ENCODE results near the gene WSCD2. TPM values are rescaled to one million over a fixed set of nuclear protein-coding genes. Genes with fewer than 3 reads are reported as not detected.

WSCD2 gene
- total RNA-seq, 6 experiments from 2014 or later: not detected

DNA sequence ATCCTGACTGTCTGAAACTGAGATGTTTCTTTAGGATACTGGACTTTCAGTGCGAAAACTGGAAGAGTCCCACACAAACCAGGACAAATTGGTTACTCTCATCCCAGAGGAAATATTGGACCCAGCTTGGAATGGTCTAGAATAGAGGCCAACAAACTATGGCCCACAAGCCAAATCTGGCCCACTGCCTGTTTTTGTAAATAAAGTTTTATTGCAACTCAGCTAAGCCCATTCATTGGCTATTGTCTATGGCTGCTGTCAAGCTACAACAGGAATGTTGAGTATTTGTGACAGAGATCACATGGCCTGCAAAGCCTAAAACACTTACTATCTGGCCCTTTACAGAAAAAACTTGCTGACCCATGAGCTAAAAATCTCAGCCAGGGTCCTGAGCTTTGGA lies 6.5 kb downstream of the WSCD2 start:
- Mint-ChIP-seq H3K9me3 (peaks cover 62% of the 10 kb centered on the region), H3K4me3 (no peak overlapping the region), H3K27ac (no peak overlapping the region), H3K4me1 (ENCODE audit: low read depth) (no peaks in the 10 kb centered on the region), H3K36me3 (ENCODE audit: low read depth) (no peaks in the 10 kb centered on the region), H3K27me3 (ENCODE audit: insufficient read depth) (no peaks in the 10 kb centered on the region; the same call in none of the 2 replicates)
- TF ChIP-seq, protein P1, sequence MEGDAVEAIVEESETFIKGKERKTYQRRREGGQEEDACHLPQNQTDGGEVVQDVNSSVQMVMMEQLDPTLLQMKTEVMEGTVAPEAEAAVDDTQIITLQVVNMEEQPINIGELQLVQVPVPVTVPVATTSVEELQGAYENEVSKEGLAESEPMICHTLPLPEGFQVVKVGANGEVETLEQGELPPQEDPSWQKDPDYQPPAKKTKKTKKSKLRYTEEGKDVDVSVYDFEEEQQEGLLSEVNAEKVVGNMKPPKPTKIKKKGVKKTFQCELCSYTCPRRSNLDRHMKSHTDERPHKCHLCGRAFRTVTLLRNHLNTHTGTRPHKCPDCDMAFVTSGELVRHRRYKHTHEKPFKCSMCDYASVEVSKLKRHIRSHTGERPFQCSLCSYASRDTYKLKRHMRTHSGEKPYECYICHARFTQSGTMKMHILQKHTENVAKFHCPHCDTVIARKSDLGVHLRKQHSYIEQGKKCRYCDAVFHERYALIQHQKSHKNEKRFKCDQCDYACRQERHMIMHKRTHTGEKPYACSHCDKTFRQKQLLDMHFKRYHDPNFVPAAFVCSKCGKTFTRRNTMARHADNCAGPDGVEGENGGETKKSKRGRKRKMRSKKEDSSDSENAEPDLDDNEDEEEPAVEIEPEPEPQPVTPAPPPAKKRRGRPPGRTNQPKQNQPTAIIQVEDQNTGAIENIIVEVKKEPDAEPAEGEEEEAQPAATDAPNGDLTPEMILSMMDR (IDR thresholded peaks at IDR 0.05): no peak
- no peak for DNase-seq

DNA sequence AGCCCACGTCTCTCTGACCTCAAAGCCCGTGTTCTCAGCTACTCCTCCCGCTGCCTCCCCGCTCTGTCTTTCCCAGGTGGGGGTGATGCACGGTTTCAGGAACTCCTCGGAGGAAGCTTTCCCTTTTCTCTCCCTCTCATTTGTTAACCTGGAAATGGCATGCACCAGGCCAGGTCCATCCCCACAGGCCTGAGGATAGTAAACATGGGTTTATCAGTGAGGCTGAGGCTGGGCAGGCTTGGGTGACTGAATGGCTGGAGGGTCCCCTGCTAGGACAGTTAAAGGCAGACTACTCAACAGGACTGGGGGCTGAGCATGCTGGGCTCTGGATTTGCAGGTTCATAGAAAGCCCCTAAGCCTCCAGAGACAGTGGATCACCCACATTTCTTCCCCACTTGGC lies 7.6 kb downstream of the WSCD2 start:
- no peak for DNase-seq
- Mint-ChIP-seq H3K36me3 (ENCODE audit: low read depth) (no peaks in the 10 kb centered on the region), H3K27me3 (ENCODE audit: insufficient read depth) (no peaks in the 10 kb centered on the region; the same call in none of the 2 replicates), H3K9me3 (peaks cover 71% of the 10 kb centered on the region), H3K4me3 (no peak overlapping the region), H3K27ac (no peak overlapping the region), H3K4me1 (ENCODE audit: low read depth) (no peaks in the 10 kb centered on the region)
- TF ChIP-seq, protein P1 (IDR thresholded peaks at IDR 0.05): no peak

DNA sequence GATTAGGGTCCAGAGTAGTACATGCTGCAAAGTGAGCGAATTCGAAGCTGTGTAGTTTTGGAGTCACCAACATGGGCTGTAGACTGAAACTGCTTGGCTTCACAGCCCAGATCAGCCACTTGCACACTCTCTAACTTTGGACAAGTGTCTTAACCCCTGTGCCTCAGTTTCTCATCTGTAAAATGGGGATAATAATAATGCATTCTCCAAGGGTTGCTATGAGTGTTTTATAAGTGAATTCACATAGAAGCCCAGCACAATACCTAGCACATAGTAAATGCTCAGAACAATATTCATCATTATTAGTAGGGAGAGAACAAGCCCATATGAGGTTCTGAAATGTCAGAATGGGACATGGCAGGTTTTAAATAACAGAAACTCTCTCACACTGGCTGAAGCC lies 10.4 kb downstream of the WSCD2 start:
- Mint-ChIP-seq H3K27ac (no peak overlapping the region), H3K4me1 (ENCODE audit: low read depth) (no peaks in the 10 kb centered on the region), H3K9me3 (peaks cover 70% of the 10 kb centered on the region), H3K4me3 (no peak overlapping the region), H3K27me3 (ENCODE audit: insufficient read depth) (no peaks in the 10 kb centered on the region; the same call in none of the 2 replicates), H3K36me3 (ENCODE audit: low read depth) (no peaks in the 10 kb centered on the region)
- DNase-seq: no peak
- TF ChIP-seq, protein P1 (IDR thresholded peaks at IDR 0.05): no peak

DNA sequence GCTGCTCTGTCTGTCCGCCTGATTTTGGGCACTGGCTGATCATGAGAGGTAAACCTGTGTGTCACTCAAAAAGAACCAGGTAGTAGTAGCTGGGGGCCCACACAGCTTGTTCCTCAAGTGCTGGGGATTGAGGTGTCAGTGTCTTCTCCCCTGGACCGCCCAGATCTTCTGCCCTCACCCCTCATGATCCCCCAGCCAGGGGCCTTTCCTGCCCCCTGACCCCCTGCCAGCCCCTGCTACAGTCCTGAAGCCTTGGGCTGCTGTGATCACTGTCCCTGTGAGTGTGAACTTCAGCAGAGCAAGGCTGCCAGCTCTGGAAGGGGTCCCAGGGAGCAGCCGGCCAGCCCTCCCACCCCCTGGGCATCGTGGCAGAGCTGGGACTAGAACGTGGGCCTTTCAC lies 11.4 kb downstream of the WSCD2 start:
- no peak overlapping the region for H3K4me3 Mint-ChIP-seq
- H3K9me3 Mint-ChIP-seq: peaks cover 71% of the 10 kb centered on the region
- TF ChIP-seq, protein P1 (IDR thresholded peaks at IDR 0.05): no peak
- no peaks in the 10 kb centered on the region; the same call in none of the 2 replicates for H3K27me3 Mint-ChIP-seq (ENCODE audit: insufficient read depth)
- no peaks in the 10 kb centered on the region for H3K4me1 Mint-ChIP-seq (ENCODE audit: low read depth)
- no peak for DNase-seq
- no peak overlapping the region for H3K27ac Mint-ChIP-seq
- no peaks in the 10 kb centered on the region for H3K36me3 Mint-ChIP-seq (ENCODE audit: low read depth)

DNA sequence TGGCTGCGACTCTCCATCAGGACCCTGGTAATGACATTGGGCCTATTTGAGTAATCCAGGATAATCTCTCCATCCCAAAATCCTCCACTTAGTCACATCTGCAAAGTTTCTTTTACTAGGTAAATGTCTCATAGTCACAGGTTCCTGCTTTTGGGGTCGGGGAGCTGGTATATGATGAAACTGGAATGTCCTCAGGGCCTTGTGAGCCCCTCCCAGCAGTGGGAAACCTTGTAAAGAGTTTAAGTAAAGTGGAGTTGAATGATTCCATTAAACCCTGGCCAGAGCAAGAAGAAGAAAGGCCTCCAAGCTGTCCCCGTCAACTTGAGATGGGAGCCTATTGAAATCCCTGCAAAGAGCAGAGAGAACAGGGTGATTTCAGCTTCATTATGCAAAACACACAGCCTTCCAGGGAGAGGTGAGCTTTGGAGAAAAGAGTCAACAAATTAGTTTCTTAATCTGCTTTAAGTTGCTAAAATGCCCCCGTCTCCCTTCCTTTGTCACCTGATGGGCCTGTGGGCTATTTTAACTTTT lies 12.6 kb downstream of the WSCD2 start:
- H3K27ac Mint-ChIP-seq: no peak overlapping the region
- H3K9me3 Mint-ChIP-seq: peaks cover 74% of the 10 kb centered on the region
- TF ChIP-seq, protein P1 (IDR thresholded peaks at IDR 0.05): no peak
- no peak for DNase-seq
- no peak overlapping the region for H3K4me3 Mint-ChIP-seq
- no peaks in the 10 kb centered on the region for H3K36me3 Mint-ChIP-seq (ENCODE audit: low read depth)
- no peaks in the 10 kb centered on the region for H3K4me1 Mint-ChIP-seq (ENCODE audit: low read depth)
- no peaks in the 10 kb centered on the region; the same call in none of the 2 replicates for H3K27me3 Mint-ChIP-seq (ENCODE audit: insufficient read depth)
